Amygdala (tissue), 56 donors: Measurements from ENCODE around the gene CHPF.

Experiments
- DNase-seq, 56 donors: peaks; one replicate each; lab custom pipeline; 2025; lab: John Stamatoyannopoulos, UW

The CHPF gene

DNA sequence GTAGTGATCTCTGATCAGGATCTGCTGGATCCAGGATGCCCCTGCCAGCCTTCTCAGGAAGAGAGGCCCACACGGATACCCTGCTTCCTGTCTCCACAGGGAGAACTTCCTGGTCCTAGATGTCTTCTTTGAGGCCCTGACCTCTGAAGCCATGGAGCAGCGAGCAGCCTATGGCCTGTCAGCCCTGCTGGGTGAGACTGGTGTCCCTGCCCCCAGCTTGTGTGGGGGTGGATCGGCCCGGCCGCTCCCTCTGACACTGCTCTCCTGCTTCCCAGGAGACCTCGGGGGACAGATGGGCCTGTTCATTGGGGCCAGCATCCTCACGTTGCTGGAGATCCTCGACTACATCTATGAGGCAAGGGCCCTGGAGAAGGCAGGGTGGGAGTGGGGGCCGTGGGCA, 6.6 kb downstream of the CHPF start:
- DNase-seq = no peak

GRCh38 chr2:219536425-219536824, 7.2 kb downstream of the CHPF start:
- DNase-seq = no peak

- DNase-seq = no peak
Observed at GRCh38 chr2:219533930-219534661, 9.5 kb downstream of the CHPF start.

DNA sequence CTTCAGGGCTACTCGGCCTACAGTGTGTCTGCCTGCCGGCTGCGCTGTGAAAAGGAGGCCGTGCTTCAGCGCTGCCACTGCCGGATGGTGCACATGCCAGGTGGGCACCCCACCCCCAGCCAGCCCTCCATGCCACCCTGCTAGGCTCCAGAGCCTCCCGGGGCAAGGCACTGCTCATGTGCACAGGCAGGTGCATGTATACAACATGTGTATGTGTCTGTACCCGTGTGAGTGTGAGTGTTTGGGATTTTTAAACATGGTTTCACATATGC, 11.3 kb downstream of the CHPF start:
- DNase-seq = no peak

DNA sequence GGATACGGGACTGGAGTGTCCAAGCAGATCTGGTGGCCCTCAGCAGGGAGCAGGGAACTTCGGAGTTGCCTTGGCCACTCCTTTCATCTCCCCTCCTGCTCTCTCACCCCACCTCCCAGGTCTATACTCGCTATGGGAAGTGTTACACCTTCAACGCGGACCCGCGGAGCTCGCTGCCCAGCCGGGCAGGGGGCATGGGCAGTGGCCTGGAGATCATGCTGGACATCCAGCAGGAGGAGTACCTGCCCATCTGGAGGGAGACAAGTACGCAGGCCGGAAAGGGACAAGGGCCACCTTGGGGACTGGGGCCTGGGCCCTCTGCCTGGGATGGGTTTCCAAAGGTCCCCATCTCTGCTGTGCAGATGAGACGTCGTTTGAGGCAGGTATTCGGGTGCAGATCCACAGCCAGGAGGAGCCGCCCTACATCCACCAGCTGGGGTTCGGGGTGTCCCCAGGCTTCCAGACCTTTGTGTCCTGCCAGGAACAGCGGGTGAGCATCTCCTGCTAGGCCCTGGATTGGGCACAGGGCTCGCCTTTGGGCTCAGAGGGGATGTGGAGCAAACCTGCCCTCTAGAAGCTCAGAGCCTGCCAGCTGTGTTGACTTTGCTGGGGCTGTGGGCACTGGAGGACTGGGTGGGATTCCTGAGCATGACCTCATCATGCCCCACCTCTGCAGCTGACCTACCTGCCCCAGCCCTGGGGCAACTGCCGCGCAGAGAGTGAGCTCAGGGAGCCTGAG, 11.8 kb downstream of the CHPF start:
- no peak for DNase-seq

DNA sequence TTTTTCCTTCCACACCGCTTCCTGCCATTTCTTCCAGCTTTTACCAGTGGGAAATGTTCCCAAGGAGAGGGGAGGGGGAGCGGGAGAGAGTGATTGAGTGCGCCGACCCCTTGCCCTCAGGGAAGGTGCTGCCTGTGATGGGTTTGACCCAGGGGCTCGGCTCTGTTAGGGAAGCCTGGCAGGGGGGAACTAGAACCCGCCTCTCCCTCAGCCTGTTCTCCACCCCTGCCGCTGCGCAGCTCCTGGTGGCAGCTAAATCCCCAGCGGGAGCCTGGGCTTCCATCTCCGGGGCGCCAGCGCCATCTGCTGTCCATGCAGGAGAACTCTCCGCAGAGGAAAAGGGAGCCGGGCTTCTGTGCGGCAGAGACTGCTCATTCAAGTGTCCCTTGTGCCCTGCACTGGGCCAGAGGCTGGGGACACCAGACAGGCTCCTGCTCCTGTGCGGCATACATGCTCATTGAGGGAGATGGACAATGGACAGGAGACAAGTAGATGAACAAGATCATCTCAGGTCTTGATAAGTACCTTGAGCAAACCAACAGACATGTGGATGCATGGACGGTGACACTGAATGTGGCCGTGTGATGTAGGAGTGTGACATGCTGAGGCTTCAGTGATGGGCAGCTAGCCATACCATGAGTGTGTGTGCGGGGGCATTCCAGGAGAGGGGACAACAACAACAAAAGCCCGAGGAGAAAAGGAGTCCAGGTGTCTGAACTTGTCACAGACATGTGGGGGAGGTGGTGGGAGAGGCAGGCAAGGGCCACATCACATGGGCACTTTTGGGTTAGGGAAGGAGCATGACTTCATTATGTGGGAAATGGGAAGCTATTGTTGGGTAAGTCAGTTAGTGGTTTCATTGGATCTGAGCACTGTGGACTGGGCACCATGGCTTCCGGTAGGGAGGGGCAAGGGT, 13.3 kb downstream of the CHPF start:
- DNase-seq = peak; percentile 17 to 88 (median 74)

- no peak for DNase-seq
Observed at GRCh38 chr2:219527472-219527871, 16.1 kb downstream of the CHPF start.

DNA sequence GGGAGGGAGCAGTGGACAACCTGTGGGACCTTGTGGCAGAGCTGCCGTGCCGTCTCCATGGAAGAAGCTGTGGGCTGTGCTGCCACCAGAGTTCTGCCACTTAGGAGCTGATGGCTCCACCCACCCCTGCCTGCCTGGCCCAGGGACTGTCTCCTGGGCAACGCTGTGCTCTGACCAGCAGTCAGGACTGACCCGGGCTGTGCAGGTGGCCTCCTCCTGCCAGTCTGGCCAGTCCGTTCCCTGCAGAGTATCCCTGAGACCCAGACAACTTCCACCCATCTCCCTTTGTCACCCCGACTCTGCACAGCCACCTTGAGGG, 16.6 kb downstream of the CHPF start:
- DNase-seq = peak in 5 of 56 donors; percentile 9 to 34 (median 22)

- no peak for DNase-seq
Observed at GRCh38 chr2:219526320-219527075, 17.1 kb downstream of the CHPF start.

- DNase-seq = no peak
Observed at GRCh38 chr2:219525533-219526232, 17.9 kb downstream of the CHPF start.

GRCh38 chr2:219524817-219525216, 18.8 kb downstream of the CHPF start:
- DNase-seq = no peak

DNA sequence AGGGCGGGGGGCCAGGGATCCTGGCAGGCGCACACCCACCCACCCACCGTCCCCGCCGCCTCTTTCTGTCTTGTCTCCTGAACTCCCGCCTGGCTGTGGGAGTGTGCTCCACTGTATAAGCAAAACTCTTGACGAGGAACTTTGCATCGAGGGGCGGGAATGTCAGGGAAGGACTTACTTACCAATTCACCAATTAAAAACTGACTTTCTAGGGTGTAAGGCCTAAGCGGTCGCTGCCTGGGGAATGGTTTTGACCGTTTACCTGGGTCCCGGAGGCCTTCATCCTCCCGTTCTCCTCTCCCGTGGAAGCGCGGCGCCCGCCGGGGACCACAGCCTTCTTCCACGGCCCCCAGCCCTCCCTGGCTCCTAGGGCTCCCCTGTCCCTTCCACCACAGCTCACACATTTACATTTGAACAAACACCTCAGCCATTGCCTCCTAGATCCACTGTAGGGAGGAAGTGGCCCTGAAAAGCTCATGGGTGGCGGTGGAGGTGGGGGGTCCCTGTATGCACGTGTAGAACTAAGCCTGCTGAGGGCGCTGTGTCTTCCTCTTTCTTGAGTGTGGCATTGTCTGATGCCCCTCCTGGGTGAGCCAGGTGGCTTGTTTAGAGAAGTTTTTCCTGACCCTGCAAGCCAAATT, 20.5 kb downstream of the CHPF start:
- DNase-seq = no peak

- DNase-seq = peak in 17 of 56 donors; percentile 4 to 40 (median 26)
Observed at GRCh38 chr2:219522111-219523030, 21.2 kb downstream of the CHPF start.

GRCh38 chr2:219521066-219521880, 22.3 kb downstream of the CHPF start:
- DNase-seq = peak in 11 of 56 donors; percentile 8 to 40 (median 16)

GRCh38 chr2:219520079-219520478, 23.5 kb downstream of the CHPF start:
- no peak for DNase-seq

DNA sequence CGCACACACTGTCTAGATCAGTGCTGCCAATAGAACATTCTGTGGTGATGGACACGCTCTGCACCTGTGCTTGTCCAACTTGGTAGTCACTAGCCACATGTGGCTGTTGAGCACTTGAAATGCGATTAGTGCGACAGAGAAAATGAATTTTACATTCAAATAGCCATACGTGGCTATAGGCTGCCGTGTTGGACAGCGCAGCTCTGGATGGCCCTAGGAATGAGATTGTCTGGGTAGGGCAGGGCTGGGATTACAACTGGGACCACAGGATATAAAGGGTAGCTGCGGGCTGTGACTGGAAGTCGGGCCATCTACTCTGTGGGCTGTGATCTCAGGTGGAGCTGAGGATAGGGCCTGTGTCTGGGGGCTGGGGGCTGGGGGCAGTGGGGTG, 24.1 kb downstream of the CHPF start:
- no peak for DNase-seq

GRCh38 chr2:219517954-219518778, 25.4 kb downstream of the CHPF start:
- no peak for DNase-seq
